Hepatocyte (in vitro differentiated cells): ENCODE data around the gene GALNT18. TPM values are rescaled to one million over a fixed set of nuclear protein-coding genes. Genes with fewer than 3 reads are reported as not detected.

ENCODE experiments used
- DNase-seq: peaks from one replicate; pipeline ENCODE4 v3.0.0-alpha.2; 2016; ENCODE audit warnings: low spot score
- H2AFZ ChIP-seq: fragments of 200-600 bp; sonication (generic); 2 replicates; pipeline ENCODE4 v1.6.0; 2016; ENCODE audit warnings: antibody characterized with exemption, mild to moderate bottlenecking
- H3K27ac ChIP-seq: fragments of 200-600 bp; sonication (generic); 2 replicates; pipeline ENCODE4 v1.5.1; 2016; ENCODE audit warnings: mild to moderate bottlenecking
- H3K27me3 ChIP-seq: fragments of 200-600 bp; sonication (generic); 2 replicates; pipeline ENCODE4 v1.6.1; 2016
- H3K36me3 ChIP-seq: fragments of 200-600 bp; sonication (generic); replicated peaks from 2 replicates; pipeline ENCODE4 v1.5.1; 2016; ENCODE audit warnings: low read depth; ENCODE audit not compliant: insufficient read depth
- H3K4me1 ChIP-seq: fragments of 200-600 bp; sonication (generic); 2 replicates; pipeline ENCODE4 v1.5.1; 2016; ENCODE audit warnings: mild to moderate bottlenecking, moderate library complexity; ENCODE audit not compliant: insufficient read depth
- H3K4me2 ChIP-seq: fragments of 200-600 bp; sonication (generic); 2 replicates; pipeline ENCODE4 v1.6.0; 2016
- H3K4me3 ChIP-seq: fragments of 200-600 bp; sonication (generic); 2 replicates; pipeline ENCODE4 v1.5.1; 2016; ENCODE audit warnings: mild to moderate bottlenecking
- H3K79me2 ChIP-seq: fragments of 200-600 bp; sonication (generic); 2 replicates; pipeline ENCODE4 v1.6.0; 2017; ENCODE audit warnings: mild to moderate bottlenecking
- H3K9me2 ChIP-seq: fragments of 200-600 bp; sonication (generic); replicated peaks from 2 replicates; pipeline ENCODE4 v1.6.0; 2017; ENCODE audit warnings: mild to moderate bottlenecking; ENCODE audit not compliant: insufficient read depth
- H3K9me3 ChIP-seq: fragments of 200-600 bp; sonication (generic); 2 replicates; pipeline ENCODE4 v1.5.1; 2016; ENCODE audit warnings: low read depth, mild to moderate bottlenecking
- H4K20me1 ChIP-seq: fragments of 200-600 bp; sonication (generic); 2 replicates; pipeline ENCODE4 v1.6.0; 2016; ENCODE audit warnings: mild to moderate bottlenecking; ENCODE audit not compliant: insufficient read depth, poor library complexity, severe bottlenecking
- EZH2 ChIP-seq: fragments of 200-600 bp; sonication (generic); IDR thresholded peaks from 2 replicates; pipeline ENCODE4 v1.6.1; 2016; ENCODE audit warnings: antibody characterized with exemption, mild to moderate bottlenecking, borderline replicate concordance
- EZH2phosphoT487 ChIP-seq: fragments of 200-600 bp; sonication (generic); IDR thresholded peaks from one replicate; pipeline ENCODE4 v1.6.1; 2018; ENCODE audit warnings: antibody characterized with exemption, mild to moderate bottlenecking, low read depth, moderate library complexity; ENCODE audit not compliant: unreplicated experiment, severe bottlenecking
- WGBS: methylation state at CpG from one replicate; pipeline ENCODE4 v1.1.6; 2016; ENCODE audit warnings: low lambda C conversion rate; ENCODE audit errors: missing lambda C conversion rate; 5-methylcytosine and 5-hydroxymethylcytosine counted together
- polyA plus RNA-seq: library from polyadenylated mRNA; unstranded; fragments of >200 nt; fragmentation: Nextera tagmentation; extraction: Ambion mirVana; gene quantifications from 2 replicates; pipeline ENCODE4 v1.2.1, GENCODE V29; 2016
- total RNA-seq: library from RNA; depleted of rRNA; stranded (reverse); fragments of >200 nt; gene quantifications from 2 replicates; pipeline ENCODE4 v1.2.3, GENCODE V29; 2014
- TF ChIP-seq, protein P1 (sequence below): fragments of 200-600 bp; sonication (generic); IDR thresholded peaks from 2 replicates; pipeline ENCODE4 v1.5.1; 2016; ENCODE audit warnings: antibody characterized with exemption, mild to moderate bottlenecking; ENCODE audit not compliant: poor library complexity

Gene GALNT18
- total and polyA plus RNA-seq, 2 experiments from 2014 or later: 11.6 to 22.4 TPM

DNA sequence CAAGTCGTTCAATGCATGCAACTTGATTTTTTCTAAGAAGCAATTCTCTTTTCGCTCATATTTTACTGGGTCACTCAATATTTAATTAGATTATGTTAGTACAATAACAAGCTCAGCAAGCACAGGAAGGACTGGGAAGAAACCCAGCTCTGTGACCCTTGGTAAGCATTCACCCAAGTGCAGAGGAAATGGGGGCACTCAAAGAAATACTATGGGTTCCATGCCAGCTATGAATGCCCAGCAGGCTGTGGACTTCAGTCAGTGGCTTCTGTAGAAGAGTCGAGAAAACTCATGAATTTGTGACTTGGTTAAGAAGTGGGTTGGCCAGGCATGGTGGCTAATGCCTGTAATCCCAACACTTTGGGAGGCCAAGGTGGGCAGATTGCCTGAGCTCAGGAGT lies 123.6 kb downstream of the GALNT18 start:
- TF ChIP-seq EZH2 (no peak), EZH2phosphoT487 (no peak)
- TF ChIP-seq, protein P1, sequence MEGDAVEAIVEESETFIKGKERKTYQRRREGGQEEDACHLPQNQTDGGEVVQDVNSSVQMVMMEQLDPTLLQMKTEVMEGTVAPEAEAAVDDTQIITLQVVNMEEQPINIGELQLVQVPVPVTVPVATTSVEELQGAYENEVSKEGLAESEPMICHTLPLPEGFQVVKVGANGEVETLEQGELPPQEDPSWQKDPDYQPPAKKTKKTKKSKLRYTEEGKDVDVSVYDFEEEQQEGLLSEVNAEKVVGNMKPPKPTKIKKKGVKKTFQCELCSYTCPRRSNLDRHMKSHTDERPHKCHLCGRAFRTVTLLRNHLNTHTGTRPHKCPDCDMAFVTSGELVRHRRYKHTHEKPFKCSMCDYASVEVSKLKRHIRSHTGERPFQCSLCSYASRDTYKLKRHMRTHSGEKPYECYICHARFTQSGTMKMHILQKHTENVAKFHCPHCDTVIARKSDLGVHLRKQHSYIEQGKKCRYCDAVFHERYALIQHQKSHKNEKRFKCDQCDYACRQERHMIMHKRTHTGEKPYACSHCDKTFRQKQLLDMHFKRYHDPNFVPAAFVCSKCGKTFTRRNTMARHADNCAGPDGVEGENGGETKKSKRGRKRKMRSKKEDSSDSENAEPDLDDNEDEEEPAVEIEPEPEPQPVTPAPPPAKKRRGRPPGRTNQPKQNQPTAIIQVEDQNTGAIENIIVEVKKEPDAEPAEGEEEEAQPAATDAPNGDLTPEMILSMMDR: no peak

DNA sequence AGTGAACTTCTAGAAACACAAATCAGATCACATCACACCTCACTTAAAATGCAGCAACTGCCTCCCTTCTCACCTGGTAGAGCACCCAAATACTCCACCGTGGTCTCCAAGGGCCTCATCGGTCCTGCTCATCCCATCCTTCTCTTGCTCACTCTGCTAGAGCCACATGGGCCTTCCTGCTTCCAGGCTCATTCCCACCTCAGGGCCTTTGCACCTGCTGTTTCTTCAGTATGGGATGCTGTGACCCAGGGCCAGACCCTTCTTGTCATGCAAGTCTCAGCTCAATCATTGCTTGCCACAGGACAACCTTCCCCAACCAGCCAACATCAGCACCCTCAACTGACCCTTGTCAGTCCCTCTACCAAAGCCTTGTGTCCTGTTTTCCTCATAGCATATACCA lies 124.9 kb downstream of the GALNT18 start:
- H3K9me2 ChIP-seq: no peaks in the 10 kb centered on the region
- H3K4me3 ChIP-seq: no peak overlapping the region
- H3K9me3 ChIP-seq: no peaks in the 10 kb centered on the region
- WGBS: 95% methylated on average over 2 of the region's 2 CpGs
- no peak overlapping the region for H3K27ac ChIP-seq
- H3K4me1 ChIP-seq: peaks cover 6% of the 10 kb centered on the region
- no peaks in the 10 kb centered on the region for H3K27me3 ChIP-seq
- H3K79me2 ChIP-seq: no peaks in the 10 kb centered on the region
- H3K36me3 ChIP-seq: no peaks in the 10 kb centered on the region
- no peak for TF ChIP-seq EZH2
- TF ChIP-seq, protein P1: no peak
- TF ChIP-seq EZH2phosphoT487: no peak
- no peak for DNase-seq
- no peaks in the 10 kb centered on the region for H4K20me1 ChIP-seq
- H3K4me2 ChIP-seq: no peak overlapping the region
- no peak overlapping the region for H2AFZ ChIP-seq

More for the DNA sequence above, 123.6 kb downstream of the GALNT18 start:
- H3K79me2 ChIP-seq: no peaks in the 10 kb centered on the region
- no peak overlapping the region for H3K4me2 ChIP-seq
- H3K4me3 ChIP-seq: no peak overlapping the region
- H3K4me1 ChIP-seq: peaks cover 19% of the 10 kb centered on the region
- no peaks in the 10 kb centered on the region for H3K36me3 ChIP-seq
- no peak overlapping the region for H3K27ac ChIP-seq
- H4K20me1 ChIP-seq: no peaks in the 10 kb centered on the region
- 63% methylated on average over 3 of the region's 3 CpGs for WGBS
- H3K9me3 ChIP-seq: no peaks in the 10 kb centered on the region
- H2AFZ ChIP-seq: no peak overlapping the region
- H3K9me2 ChIP-seq: no peaks in the 10 kb centered on the region
- DNase-seq: no peak
- no peaks in the 10 kb centered on the region for H3K27me3 ChIP-seq

DNA sequence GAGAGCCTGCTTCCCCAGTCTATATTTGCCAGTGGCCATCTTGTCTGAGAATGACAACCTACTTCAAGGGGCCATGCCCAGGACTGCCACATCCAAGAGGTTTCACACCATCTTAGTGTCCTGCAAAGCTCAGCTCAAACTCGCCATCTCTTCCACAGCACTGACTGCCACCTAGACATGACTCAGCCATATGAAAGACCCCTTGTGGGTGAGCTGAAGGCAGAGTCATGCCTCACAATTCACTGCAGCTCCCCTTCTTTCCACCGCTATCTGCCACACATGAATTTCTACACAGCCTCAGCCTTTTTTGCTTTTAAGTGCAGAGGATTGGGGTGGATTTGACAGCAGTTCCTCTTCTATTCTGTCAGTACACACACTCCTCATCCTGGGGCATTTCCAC lies 127.5 kb downstream of the GALNT18 start:
- H3K9me3 ChIP-seq: no peaks in the 10 kb centered on the region
- TF ChIP-seq EZH2 (no peak), EZH2phosphoT487 (no peak)
- TF ChIP-seq, protein P1: no peak
- no peak overlapping the region for H3K27ac ChIP-seq
- H4K20me1 ChIP-seq: no peaks in the 10 kb centered on the region
- 86% methylated on average over 2 of the region's 2 CpGs for WGBS
- H3K4me2 ChIP-seq: no peak overlapping the region
- DNase-seq: no peak
- no peak overlapping the region for H2AFZ ChIP-seq
- H3K9me2 ChIP-seq: no peaks in the 10 kb centered on the region
- no peaks in the 10 kb centered on the region for H3K27me3 ChIP-seq
- H3K79me2 ChIP-seq: no peaks in the 10 kb centered on the region
- no peaks in the 10 kb centered on the region for H3K4me1 ChIP-seq
- no peak overlapping the region for H3K4me3 ChIP-seq
- no peaks in the 10 kb centered on the region for H3K36me3 ChIP-seq

DNA sequence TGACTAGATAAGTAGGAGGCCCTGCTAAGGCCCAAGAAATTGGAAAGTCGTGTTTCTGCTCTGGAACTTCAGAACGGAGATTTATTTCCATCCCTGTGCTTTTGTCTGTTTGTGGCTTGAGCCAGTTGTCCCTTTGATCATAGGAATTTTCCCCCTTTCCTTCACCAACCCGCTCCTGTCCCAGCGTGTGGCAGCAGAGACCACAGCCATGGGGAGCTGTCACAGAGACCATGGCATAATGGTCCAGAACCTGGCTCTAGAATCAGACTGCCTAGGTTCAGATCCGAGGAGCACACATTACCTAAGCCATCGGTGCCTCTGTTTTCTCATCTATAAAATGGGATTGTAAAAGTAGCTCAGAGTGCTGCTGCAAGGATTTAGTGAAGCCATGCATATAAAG lies 128.1 kb downstream of the GALNT18 start:
- H3K36me3 ChIP-seq: no peaks in the 10 kb centered on the region
- WGBS: 76% methylated on average over 6 of the region's 6 CpGs
- no peaks in the 10 kb centered on the region for H4K20me1 ChIP-seq
- no peaks in the 10 kb centered on the region for H3K9me3 ChIP-seq
- no peaks in the 10 kb centered on the region for H3K4me1 ChIP-seq
- H3K9me2 ChIP-seq: no peaks in the 10 kb centered on the region
- no peak for DNase-seq
- no peaks in the 10 kb centered on the region for H3K27me3 ChIP-seq
- no peak overlapping the region for H3K4me3 ChIP-seq
- H3K79me2 ChIP-seq: no peaks in the 10 kb centered on the region
- no peak overlapping the region for H3K27ac ChIP-seq
- no peak overlapping the region for H2AFZ ChIP-seq
- no peak overlapping the region for H3K4me2 ChIP-seq
- TF ChIP-seq EZH2: no peak
- TF ChIP-seq, protein P1: no peak
